ENCODE data around the gene PIGP. TPM values are rescaled to one million over a fixed set of nuclear protein-coding genes. Genes with fewer than 3 reads are reported as not detected.

The PIGP gene
- total and polyA plus RNA-seq, 9 of the 15 experiments (the other 6 are each of a cell fraction or from before 2014, with no cell fraction given): 18.3 to 122 (median 35.6) TPM

- TF ChIP-seq ZNF395 (CRISPR knock-in tag; IDR thresholded peaks at IDR 0.05) (0 out of 2 replicates have a peak, but pooled peaks have one; percentile 11), DEAF1 (CRISPR knock-in tag; IDR thresholded peaks at IDR 0.05) (no peak), ARID4B (CRISPR knock-in tag; IDR thresholded peaks at IDR 0.05) (no peak), CREBBP (IDR thresholded peaks at IDR 0.05; ENCODE audit: low read depth, low read length) (no peak), GTF3C2 (IDR thresholded peaks at IDR 0.05; ENCODE audit: borderline replicate concordance, extremely low read depth, insufficient read length) (no peak), TBL1XR1 (IDR thresholded peaks at IDR 0.05; ENCODE audit: low read length in 2 of 2) (peak in 1 of 2 experiments; percentile 32; a peak in 1 of 4 replicates), E2F4 (CRISPR knock-in tag; IDR thresholded peaks at IDR 0.05; ENCODE audit: low read depth) (no peak), STAT5A (IDR thresholded peaks at IDR 0.05; ENCODE audit: borderline replicate concordance, low read length) (no peak), BRD9 (IDR thresholded peaks at IDR 0.05; ENCODE audit: low read depth, partially characterized antibody) (no peak), PRMT5 (CRISPR knock-in tag; IDR thresholded peaks at IDR 0.05) (no peak), CTCF (IDR thresholded peaks at IDR 0.05 in 2 of 3, conservative IDR thresholded peaks at IDR 0.05 in 1 of 3; ENCODE audit: insufficient read depth in 2 of 3, low read depth in 1 of 3, low read length in 3 of 3) (no peak), ZNF584 (CRISPR knock-in tag; IDR thresholded peaks at IDR 0.05; ENCODE audit: low read depth) (no peak), SIN3B (IDR thresholded peaks at IDR 0.05; ENCODE audit: low read depth) (peak; percentile 66; the same call in 1 of the 2 replicates)
Measured at GRCh38 chr21:37072988-37073416, at the start of gene PIGP, which contains the start of gene TTC3 (continued).

Data from K562 (cell line).